ENCODE measurements around the gene FAM3C.
"Not testable (repeated sequence)": the region's sequence is repeated elsewhere in the genome, so short reads cannot be mapped to it uniquely, and the experiment has no call there.

Gene FAM3C

DNA sequence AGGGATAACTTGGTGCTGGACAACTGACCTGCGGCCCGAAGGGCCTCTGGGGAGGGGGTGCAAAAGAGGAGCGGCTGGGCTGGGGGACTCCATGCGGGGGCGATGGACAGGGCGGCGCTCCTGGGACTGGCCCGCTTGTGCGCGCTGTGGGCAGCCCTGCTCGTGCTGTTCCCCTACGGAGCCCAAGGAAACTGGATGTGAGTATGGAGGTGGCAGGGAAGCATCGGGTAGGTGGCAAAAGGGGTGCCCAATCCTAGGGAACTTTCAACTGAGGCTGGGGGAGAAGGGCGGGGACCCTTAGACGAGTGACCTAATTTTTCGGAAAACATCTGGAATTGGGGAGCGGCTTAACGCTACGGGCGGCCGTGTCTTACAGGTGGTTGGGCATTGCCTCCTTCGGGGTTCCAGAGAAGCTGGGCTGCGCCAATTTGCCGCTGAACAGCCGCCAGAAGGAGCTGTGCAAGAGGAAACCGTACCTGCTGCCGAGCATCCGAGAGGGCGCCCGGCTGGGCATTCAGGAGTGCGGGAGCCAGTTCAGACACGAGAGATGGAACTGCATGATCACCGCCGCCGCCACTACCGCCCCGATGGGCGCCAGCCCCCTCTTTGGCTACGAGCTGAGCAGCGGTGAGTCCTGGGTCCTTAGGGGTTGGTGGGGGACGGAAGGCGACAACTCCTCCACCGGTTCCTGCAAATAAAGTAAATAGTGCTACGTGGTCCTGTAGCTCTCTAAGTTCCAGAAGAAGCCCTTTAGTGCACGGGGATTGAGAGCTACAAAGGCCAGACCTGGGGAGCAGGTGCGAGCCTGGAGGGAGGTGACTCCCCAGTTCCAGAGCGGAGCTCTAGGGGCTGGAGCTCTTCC is 66.7 kb downstream of the FAM3C start:
- peak; percentile 39 for DNase-seq

DNA sequence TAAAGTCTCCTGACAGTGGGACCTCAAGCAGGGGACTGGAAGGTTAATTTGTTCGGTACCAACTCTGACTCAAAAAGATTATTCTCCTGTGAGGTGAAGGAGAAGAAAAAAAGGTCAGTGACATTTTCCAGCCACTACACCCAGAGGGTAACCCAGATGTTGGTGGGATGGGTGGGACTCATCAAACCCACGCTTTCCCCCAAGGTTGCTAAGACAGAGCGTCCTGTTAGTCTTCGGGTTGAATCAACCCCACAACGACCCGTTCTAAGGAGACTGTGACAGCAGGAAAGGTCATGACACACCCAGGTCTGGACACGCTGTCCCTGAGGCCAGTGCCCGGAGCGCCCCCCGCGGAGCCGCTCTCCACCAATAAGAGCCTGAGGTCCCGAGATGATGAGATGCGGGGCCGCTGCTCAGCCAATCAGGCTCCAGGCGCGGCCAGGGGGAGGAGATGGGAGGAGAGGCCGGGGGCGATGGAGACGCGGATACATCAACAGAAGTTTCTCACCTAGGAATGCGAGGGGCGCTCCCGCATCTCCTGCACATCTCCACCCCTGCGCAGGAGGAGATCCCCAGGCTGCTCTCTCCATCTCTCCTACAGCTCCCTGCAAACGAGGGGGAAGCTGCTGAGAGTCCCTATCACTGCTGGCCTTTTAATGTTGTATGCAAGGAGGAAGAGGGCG is 67.5 kb downstream of the FAM3C start, which contains the start of gene WNT16:
TSS of gene WNT16 (plus strand) at position 493 of the 683 bp plus-strand sequence. CDS start 293 bp downstream, outside the sequence.
- no peak for DNase-seq

DNA sequence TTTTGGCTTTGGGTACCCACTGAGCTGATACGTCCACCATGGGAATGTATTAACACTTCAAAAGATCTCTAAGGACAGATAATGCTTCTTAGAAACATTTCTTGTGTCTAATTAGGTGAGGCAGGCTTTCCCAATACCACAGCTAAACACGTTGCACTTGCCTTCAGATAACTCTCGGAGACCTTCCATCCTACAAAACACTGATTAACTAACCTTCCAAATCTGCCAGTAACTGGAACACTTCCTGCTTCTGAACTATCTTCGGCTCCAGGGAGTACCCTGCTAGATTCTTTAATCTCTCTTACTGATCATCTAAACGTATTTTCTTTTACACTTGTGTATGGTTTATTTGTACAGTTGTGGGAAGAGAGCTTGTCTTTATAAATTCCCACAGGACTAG is 68.4 kb downstream of the FAM3C start:
- no peak for DNase-seq

DNA sequence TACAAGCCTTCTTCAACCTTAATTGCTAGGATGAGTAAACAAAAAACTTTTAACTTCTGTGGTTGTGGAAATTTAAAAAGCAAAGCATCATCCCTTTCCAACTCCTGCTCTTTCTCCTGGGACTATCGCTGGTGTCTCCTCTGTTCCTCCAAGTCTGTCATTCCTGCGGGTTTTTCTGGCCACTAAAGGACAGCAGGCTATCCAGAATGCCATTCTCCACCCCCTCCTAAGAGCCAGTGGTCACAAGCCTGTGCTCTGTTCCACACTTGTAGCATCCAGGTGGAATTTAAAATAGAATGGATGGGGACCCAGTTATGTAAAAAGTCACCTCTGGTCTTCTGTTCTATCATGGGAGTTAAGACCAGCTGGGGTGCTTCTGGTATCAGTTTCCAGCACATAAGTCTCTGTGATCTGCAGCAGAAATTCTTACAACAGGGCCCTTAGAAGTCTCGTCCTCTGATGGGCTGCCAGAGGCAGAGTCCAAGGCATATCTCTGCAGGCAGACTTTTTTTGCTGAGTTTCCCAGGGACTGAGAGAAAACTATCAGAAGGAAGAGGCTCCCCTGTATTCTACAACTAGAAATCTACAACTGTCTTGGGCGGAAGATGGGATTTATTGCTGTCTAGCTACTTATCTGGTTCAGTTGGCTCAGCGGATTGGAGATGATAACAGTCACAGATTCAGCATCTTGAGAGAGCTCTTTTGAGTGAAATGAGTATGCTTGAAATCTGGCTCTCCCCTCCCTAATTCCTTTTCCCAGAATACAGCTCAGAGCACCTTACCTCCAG is 72.4 kb downstream of the FAM3C start:
- no peak for DNase-seq

DNA sequence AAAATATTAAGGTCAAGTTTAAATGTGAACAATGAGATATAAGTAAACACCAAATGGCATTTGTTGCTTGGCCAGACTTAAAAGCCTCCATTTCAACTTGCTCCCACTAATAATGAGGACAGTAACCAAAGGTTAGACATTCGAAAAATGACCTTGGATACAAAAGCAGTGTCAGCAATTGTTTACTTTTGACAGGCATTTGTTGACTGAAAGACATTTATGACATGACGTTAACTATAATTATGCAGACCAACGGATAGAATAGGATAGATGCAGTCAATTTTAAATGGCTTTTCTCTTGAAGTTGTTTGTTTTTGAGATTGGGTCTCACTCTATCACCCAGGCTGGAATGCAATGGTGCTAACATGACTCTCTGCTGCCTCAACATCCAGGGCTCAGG is 73.6 kb downstream of the FAM3C start:
- no peak for DNase-seq

DNA sequence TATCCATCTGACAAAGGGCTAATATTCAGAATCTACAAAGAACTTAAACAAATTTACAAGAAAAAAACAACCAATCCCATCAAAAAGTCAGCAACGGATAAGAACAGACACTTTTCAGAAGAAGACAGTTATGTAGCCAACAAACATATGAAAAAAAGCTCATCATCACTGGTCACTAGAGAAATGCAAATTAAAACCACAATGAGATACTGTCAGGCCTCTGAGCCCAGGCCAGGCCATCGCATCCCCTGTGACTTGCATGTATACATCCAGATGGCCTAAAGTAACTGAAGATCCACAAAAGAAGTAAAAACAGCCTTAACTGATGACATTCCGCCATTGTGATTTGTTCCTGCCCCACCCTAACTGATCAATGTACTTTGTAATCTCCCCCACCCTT is 80.9 kb downstream of the FAM3C start:
- not testable (repeated sequence) for DNase-seq

DNA sequence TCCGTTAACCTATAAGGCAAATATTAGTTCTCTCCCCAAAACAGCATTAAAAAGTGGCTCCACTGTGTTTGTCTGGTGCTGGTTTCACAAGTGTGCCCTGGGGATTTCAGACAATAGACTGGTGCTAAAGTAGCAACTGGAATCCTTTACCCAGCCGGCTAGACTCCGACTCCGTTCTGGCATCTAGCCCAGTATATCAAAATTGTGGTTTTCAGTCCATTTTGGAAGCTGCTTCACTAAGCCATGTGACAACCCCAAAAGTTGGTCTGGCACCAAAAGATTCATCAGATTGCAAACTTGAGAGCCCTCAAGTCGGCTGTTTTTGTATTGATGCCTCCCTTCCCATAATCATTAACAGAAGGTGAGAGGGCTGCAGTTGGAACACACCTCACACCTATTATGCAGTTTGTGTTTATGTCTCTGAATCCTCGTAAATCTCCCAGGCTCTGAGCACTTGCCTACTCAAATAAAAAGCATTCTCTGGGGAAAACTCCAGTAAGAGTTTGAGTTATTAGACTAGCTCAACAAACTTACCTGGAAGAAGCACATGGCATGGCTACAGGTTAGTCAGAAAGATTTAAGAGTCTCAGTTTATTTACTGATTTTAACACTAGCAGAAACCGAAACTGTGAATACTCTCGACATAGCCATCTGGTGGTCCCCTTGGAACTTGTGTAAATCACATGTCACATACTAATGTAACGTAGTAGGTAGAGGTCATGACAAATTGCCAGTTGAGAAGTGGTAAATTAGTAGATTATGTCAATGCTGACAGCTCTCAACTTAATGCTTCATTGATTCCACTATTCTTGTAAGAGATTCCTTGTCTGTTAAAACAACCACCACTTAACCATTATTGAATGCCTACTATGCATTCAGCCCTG is 82.1 kb downstream of the FAM3C start:
- peak; percentile 91 for DNase-seq

DNA sequence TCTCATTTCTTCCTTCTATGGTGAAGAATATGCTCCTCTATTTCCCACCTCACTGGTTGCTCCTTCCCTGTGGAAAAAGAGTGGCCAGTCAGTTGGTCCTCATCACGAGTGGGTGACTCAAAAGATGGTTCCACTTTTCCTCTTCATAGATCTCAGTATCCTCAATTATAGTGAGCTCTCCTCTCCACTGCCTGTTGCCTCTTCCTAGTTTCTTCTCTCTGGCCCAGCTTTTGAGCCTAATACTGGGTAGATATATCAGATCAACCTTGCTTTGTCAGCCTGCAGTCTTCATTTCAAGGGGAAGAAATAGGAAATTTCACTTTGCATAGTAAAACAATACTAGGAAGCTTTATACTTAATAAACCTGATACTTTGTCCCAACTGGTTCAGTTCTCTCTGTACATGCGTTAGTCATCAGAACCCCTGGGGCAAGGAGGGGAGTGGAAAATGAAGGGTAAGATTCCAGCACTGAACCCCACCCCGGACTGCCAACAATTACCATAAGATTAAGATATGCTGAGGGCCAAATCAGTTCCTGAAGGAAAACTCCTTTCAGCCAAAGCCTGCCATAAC is 82.8 kb downstream of the FAM3C start:
- DNase-seq, result peak; percentile 49

DNA sequence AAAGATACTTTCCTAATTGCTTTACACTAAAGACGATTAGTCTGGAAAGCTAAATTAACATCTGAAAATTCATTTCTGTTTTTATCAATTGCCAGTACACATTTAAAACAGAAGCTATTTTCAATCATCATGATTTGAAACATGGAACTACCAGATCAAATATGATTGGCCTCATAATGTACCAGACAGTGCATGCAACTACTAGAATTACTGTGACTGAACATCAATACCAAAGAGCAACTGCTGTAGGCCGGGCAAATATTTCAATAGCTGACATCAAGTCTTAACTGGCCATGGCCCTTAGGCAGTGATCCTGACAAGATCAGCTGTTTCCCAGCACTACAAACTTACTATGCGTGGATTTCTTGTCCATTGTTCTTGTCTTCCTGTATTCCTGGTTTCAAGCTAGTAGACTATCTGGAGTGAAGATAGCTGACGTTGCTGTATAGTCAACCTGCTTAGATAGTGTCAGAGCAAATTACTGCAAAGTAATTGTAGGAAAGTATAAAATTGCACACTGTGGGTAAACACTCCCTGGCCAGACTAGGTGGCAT is 89.0 kb downstream of the FAM3C start:
- no peak for DNase-seq

DNA sequence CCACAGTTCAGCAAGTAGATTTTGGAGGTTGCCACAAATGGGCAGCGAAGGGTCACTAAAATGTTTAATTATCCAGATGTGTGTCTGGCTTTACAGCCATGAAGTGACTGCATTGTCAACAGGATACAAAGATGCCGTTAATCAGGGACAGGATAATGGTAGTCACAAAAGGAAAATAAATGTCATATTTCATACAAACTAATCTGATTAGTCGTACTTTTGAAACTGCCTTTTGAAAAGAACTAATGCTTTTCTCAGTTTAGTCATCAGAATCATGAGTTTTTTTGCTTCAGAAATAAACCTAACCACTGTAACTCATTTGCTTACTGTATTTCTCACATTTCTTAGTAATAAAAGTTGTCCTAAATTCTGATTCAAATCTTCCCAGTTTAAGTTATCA is 89.5 kb downstream of the FAM3C start:
- no peak for DNase-seq

DNA sequence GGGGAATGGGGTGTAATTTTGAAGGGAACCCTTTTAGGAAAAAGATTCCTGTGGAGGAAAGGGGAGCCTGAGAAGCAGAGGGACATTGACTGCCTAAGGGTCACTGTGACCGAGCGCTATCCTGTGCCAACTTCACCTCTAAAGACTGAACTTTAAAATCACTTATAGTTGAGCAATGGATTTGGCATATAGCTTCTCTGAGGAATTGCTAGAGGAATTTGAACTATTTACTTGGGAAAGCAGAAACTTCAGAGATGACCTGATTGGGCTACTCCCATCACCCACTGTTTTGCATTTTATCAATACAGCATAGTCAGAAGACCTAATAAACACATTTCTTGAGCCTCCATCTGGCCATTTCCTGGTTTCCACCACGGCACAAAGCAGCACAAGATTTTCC is 91.0 kb downstream of the FAM3C start:
- DNase-seq, result no peak

DNA sequence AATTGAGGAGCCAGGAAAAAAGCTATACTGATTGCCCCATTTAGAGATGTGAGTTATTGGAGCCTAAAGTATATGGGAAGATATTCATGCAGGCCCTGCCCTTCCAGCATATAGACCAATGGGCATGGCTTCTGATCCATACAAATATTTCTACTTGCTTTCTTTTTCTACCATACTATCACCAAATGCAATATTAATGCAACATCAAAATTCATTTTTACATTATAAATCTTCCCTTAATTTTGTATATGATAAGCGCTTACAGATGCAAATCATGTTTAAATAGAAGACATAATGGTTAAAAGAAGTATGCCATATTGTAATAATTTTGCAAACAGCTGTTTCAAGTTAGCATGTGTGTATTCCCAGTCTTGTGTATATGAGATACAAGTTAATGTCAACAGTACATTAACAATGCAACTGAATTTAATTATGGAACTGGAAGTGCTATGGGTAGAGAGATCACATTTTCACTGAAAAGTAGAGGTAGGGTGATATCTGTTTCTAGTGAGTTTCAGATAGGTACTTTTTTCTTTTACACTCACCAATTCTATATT is 91.9 kb downstream of the FAM3C start:
- no peak for DNase-seq

DNA sequence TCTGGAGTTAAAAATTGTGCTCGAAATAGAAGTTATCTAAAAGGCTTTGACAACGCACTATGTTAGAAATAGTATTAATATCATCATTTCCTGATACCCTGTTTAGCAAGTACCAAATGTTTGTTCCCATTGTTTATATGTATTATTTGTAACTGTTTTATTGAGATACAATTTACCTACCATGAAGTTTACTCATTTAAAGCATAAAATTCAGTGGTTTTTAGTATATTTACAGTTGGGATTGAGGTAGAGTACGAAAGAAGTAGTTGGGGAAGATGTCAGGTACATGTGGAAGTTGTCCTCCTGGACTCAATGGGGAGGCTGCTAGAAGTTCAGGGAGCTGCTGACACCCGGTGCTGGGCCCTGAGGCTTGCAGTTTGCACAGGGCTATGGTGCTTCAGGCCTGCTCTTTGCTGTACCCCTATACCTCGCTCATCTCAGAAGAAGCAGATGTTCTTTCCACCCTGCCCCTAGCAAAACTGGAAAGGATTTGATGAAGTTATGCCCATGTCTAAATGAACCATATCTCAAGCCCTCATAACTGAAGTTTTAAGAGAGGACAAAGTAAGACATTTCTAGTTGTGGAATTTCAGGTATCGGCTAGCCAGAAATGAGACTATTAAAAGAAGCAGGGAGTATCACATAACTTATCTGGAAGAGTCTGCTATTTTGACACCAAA is 92.5 kb downstream of the FAM3C start:
- DNase-seq, result no peak

DNA sequence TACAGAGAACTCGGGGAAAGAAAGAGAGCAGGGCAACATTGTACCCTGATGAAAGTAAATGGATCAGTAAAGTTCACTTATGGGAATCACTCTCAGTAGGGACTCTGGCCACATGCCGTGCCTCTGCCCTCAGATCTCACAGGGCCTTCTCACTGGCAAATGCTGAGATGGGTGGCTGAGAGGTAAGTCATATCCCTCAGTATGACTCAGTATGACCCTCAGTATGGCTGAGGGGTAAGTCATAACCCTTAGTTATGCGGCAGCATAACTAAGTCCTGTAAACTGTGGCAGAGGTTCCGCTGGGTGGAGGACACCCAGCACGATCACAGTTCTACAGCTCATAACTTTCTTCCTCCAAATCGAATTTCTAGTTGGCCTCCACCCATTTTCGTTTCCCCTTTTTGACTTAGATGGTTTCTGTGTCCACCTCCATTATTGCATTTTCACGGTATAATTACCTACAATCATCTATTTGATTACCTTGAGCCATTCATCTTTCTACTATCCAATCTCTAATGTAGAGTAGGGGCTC is 93.8 kb downstream of the FAM3C start:
- no peak for DNase-seq

DNA sequence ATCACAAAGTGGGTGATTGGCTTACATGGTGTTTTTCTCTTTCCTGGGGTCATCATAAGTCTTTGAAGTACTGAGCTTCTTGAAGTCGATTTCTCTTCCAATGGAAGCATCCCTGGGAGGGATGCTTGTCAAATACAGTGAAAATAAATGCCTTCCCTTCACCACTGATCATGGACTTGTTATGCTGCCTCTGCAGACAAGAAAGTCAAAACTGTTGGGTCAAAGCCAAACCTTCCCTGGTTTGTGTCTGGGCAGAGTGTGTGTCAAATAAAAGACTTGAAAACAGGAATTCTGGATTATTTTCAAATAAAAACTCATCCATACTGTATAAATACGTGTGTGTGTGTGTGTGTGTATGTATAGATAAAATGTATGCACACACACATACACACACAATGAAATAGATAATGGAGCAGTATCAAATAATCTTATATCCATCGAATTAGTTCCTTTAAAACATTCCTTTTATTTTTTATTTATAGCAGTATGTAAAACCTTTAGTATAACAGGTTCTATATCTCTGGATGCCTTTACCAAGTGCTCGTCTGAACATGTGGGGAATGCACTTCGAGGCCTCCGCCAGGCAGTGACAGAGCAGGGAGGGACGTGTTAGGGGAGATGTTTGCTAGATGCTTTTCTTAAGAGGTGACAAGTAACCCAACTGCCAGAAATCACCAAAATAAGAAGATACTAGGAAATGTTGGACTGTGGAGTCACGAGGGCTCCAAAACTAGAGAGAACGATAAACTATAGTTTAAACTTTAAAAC is 94.5 kb downstream of the FAM3C start:
- DNase-seq, result no peak

DNA sequence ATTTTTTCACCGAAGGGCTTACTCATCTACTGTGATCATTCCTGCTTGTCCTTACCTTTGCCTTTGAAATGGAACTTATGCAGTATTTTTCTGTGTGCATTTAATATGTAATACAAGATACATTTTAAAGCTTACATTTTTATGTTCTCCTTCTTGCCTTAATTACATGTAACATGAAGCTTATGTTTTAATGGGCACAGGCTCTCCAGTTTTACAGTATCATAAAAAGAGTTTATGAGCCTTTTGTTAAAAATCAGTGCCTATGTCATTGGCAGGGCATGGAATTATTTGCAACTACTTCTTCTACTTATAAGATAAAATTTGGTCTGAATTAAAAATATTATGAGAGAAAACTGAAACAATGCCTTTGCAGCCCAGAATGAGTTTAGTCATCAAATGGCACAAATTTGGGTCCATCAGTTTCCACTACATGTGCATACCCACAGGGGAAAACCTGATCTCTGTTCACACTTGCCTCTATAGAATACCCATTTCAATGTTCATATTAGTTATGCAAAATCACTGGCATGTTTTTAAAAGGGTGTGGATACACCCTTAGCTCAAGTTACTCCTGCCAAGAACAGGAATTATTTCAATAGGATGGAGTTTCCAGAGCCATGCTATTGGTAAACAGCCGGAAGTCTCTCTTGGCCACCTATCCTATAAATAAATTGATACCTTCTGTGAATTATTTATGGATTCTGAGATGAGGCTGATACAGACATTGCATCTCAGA is 95.3 kb downstream of the FAM3C start:
- no peak for DNase-seq
